ENCODE data around the gene BCAS1. TPM values are rescaled to one million over a fixed set of nuclear protein-coding genes. Genes with fewer than 3 reads are reported as not detected.

The BCAS1 gene, protein sequence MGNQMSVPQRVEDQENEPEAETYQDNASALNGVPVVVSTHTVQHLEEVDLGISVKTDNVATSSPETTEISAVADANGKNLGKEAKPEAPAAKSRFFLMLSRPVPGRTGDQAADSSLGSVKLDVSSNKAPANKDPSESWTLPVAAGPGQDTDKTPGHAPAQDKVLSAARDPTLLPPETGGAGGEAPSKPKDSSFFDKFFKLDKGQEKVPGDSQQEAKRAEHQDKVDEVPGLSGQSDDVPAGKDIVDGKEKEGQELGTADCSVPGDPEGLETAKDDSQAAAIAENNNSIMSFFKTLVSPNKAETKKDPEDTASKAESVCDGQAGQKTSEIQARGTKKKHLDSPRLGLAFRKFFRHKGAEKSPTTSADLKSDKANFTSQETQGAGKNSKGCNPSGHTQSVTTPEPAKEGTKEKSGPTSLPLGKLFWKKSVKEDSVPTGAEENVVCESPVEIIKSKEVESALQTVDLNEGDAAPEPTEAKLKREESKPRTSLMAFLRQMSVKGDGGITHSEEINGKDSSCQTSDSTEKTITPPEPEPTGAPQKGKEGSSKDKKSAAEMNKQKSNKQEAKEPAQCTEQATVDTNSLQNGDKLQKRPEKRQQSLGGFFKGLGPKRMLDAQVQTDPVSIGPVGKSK
- total RNA-seq (ENCODE audit: low replicate concordance): 1.1 TPM in 1 of 2 replicates, not detected in the other

DNA sequence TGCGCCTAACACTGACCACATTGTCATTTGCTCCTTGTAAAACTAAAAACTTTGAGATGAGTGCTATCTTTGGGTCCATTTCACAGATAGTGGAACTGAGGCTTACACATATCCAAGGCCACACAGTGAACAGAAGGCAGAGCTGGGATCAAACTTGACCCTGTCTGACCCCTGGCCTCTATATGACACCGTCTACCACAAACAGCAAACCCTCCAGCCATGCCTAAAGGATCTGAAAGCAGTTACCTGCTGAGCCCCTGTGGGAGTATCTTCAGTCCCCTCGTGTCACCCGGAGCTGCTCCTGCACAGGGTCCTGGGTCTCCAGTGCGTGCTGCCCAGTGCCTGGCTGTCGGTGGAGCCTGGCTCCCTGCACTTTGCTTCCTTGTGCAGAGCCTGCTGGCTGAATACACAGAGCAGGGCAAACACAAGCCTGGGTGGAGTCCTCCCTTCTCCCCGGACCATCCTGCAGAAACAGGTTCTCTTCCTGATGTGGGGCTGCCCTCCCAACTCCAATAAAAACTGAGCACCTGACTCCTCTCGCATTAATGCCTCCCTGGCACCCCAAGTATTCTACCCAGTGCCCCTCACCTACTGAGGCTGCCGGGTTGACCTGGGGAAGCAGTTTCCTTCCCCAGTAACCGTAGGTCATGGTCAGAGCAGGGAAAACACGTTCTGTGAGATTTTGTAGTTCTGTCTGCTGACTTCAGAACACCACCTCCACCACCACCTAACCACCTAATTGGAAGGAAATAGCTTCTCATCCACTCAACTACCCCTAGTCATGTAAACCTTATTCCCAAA, at the start of gene BCAS1:
Gene BCAS1 (minus strand): TSS at position 408 of the 801 bp plus-strand sequence. CDS start 11,876 bp downstream, outside the sequence.

Other genes with a start within 250 kb of the BCAS1 start
- 0.60 and 0.94 TPM in 2 replicates for gene CYP24A1, start 103.4 kb upstream of the BCAS1 start, total RNA-seq (ENCODE audit: low replicate concordance)
- gene PFDN4, start 137.5 kb upstream of the BCAS1 start, total RNA-seq (ENCODE audit: low replicate concordance): 26.1 and 83.2 TPM in 2 replicates